Stimulated activated CD8-positive, alpha-beta memory T cell treated with anti-CD3 and anti-CD28 coated beads, Interleukin-7, amount 100 ng/mL, for 48 hours (primary cell): ENCODE measurements around the gene HEATR9.

Source experiments
- DNase-seq, 2 donors: peaks; one replicate each; pipeline ENCODE4 v3.0.0-alpha.2; 2020; ENCODE audit warnings: low read depth in 1 of 2; ENCODE audit errors: extremely low read depth in 1 of 2

HEATR9 gene

GRCh38 chr17:35894206-35894605 lies 25.5 kb upstream of the HEATR9 start:
- DNase-seq = no peak

DNA sequence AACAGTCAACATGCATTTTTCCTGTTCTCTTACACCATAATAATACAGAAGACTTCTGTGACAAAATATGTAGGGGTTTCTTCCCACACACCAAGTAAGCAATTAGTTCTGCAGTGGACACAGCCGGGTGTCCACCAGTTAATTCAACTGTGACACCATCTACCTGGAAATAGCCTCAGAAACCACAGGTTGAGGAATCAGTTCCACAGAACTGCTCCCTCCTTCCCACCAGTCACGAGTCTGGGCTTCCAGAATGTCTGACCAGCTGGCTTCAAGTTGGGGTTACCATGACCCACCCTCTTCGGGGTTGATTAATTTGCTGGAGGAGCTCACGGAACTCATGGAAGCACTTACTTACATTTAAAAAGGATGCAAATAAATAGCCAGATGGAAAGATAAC lies 25.1 kb upstream of the HEATR9 start:
- DNase-seq = no peak

GRCh38 chr17:35892091-35893035 lies 23.7 kb upstream of the HEATR9 start:
- peak; percentile 52 to 69 for DNase-seq

- no peak for DNase-seq
Observed at GRCh38 chr17:35891269-35891668, 22.6 kb upstream of the HEATR9 start.

DNA sequence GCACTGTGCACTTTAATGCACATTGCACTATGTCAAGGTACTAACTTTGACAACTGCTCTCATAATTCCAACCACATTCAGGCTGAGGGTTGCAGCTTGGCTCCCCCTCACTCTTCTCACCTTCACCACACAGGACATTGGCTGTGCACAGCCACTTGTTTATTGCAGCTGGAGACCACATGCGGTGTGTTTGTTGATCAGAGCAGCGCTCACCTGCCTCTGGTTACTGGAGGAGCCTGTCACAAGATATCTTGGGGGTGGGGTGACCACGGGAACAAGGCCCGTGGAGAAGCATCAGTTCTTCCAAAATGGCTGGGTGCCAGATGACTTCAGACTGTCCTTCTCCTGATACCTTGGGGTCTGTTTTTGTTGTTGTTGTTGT lies 22.1 kb upstream of the HEATR9 start:
- peak in 1 of 2 donors; percentile 39 for DNase-seq

- no peak for DNase-seq
Observed at GRCh38 chr17:35889818-35890773, 21.4 kb upstream of the HEATR9 start.

DNA sequence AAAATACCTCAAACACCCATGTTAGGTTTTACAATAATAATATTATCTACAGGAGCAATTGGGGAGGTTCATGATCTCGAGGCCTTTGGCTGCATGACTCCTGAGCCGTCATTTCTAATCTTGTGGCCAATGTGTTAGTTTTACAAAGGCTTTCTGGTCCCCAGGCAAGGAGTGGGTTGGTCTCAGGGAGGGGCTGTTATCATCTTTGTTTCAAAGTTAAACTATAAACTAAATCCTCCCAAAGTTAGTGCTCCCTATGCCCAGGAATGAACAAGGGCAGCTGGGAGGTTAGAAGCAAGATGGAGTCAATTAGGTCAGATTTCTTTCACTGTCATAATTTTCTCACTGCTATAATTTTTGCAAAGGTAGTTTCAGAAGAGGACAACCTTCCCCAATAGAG lies 20.6 kb upstream of the HEATR9 start:
- DNase-seq = no peak

DNA sequence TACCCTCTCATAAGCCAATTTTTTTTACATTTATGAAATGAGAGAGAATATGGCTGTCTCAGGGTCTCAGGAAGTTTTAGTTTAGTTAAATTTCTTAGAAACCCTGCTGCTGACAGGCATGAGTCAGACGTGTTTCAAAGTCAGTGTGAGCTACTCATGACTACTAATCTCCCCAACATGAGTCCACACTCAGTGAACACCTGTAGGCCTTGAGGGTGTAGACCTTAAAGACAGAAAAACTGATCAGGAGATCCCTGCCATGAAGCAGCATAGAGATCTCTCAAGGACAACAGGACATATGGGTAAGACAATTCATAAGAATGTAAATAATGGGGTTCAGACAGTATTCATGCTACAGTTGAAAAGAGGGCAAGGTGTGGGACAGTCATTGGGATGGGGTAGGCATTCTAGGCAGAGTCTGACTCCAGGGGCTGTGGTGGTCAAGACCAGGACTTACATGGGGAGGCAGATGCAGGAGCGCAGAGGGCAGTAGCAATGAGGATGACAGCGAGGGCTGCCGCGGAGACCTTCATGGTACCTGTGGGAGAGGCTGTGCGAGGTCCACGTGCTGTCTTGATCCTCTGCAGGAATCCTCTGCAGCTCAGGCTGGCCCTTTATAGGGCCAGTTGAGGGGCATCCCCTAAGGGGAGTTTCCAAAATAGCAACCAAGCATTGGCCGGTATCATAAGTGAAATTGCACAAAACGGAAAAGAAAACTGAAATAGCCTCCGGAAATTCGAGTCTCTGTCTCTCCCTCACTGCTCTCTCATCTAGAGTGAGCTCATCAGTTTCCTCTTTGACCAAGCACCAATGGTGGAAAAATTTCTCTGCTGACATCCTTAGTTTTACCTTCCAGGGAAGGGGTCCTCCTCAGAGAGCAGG lies 11.3 kb upstream of the HEATR9 start, which contains the start of gene CCL5:
CCL5 (minus strand) TSS at position 588 of the 882 bp plus-strand sequence.
- DNase-seq = peak in 1 of 2 donors; percentile 48

DNA sequence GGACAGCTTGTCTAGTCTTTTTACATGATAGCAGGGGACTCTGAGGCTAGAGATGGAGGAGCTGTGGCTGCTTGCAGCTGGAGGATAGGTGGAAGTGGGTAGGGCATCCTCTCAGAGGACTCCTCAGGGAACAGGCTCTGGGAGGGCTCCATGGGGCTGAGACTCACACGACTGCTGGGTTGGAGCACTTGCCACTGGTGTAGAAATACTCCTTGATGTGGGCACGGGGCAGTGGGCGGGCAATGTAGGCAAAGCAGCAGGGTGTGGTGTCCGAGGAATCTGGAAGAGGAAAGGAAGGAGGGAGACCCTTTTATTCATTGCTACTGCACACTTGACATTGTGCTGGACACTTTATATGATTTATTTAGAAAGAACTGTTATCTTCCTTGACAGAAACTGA lies 9.7 kb upstream of the HEATR9 start:
- DNase-seq = no peak

GRCh38 chr17:35877345-35878029 lies 8.8 kb upstream of the HEATR9 start:
- no peak for DNase-seq

DNA sequence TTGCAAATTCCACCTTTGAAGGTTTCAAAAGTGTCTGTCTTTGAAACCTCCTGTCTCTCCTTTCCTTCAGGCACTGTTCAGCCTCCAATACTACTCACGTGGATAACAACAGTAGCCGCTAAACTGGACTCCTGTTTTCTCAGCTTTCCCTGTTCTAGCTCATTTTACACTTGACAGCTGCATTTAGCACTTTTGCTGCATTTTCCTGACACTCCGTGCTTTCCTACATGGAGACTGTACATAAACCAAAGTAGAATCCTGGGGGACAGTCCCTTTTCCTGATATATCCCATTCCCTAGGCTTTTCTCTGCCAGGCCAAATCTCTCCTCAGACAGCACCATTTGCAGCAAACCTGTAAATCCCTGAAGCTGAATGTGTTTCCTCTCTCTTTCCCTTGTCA lies 7.8 kb upstream of the HEATR9 start:
- no peak for DNase-seq

DNA sequence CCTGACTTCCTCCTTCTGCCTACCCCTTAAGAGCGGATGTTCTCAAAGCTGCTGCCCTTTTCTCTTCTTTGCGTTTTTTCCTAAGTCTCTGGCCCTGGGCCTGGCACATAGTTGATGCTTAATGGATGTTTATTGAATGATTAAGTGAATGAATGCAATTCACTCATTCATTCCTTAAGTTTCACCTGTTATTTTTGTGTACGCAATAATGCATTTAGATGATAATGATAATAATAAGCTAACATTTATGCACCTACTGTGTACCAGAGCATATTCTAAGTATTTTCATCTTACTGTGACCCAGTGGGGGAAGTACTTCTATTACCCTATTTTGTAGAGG lies 7.1 kb upstream of the HEATR9 start:
- DNase-seq = no peak

DNA sequence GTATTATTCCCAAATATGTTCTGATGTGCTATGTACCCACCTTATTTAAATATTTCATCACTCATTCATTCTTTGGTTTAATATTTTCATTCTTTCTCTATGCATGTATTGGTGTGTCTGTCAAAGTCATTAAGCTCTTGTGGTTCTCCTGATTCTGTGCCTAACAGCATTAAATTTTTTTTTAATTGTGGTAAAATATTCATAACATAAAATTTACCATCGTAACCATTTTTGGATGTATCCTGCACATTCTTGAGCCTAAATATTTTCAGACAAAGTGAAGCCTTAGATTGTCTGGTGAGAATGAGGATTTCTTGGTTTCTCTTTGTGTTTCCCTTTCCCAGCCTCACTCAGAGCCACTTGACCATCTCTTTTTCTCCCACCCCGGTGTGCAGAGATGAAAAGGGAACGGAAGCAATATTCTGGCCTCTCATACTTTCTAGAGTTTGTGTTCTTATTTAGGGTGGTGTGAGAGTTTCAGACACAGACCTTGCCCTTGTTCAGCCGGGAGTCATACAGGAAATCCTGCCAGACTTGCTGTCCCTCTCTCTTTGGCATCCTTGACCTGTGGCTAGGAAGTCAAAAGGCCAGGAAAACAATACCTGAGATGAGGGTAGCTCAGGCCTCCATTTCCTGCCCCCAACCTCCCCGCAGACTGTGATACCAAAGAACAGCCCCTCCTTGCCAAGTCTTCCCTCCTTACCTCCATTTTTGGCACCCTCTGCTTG lies 6.5 kb upstream of the HEATR9 start:
- no peak for DNase-seq

- DNase-seq = no peak
Observed at GRCh38 chr17:35872196-35872980, 3.7 kb upstream of the HEATR9 start.

DNA sequence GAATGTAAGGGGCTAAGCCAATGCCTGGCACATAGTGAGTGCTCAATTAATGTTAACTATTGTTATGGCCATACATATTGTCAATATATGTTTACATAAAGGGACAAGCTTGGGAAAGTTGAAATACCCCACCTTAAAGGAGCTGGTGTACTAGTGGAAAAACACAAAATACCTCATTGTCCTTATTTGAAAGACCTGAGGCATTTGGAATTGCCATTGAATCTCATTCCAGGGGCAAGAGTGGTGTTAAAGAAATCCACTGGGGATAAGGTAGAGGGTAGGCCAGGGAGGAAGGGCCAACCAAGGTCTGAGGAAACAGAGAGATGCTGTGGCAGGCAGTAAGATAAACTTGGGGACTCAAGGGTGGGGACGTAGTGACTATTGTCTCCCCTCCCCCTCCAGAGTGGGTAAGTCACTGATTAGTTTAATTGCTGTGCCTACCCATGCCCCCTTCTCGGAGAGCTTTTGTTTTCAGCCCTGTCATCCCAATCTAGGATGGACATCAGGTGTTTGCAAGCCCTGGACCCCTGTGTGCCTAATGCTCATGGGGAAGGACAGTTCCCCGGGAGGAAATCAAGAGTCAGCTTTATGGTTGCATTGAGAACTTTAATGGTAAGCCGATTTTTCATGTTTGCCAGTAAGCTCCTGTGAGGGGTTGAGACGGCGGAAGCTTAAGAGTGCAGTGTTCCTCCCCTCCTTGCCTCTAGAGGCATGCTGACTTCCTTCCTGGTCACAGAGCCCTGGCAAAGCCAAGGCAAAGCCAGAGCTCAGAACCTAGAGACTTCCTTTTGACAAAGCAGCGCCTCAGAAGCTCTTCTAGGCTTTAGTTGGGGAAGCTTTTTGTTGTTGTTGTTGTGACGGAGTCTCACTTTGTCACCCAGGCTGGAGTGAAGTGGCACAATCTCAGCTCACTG lies 2.5 kb upstream of the HEATR9 start:
- DNase-seq = no peak

GRCh38 chr17:35867574-35867973 lies 1.1 kb downstream of the HEATR9 start:
- DNase-seq = no peak

GRCh38 chr17:35866341-35866950 lies 2.2 kb downstream of the HEATR9 start:
- no peak for DNase-seq
